Osteocyte (in vitro differentiated cells): ENCODE data around the gene CADM2. TPM values are rescaled to one million over a fixed set of nuclear protein-coding genes. Genes with fewer than 3 reads are reported as not detected.

Experiments used
- DNase-seq: peaks from one replicate; pipeline ENCODE4 v3.0.0; 2021; ENCODE audit warnings: mixed read lengths; ENCODE audit not compliant: unreplicated experiment; ENCODE audit errors: extremely low spot score
- H3K27ac Mint-ChIP-seq: one replicate; pipeline ENCODE4 v1.8.0; 2021; ENCODE audit warnings: mild to moderate bottlenecking, mixed read lengths; ENCODE audit not compliant: unreplicated experiment
- H3K27me3 Mint-ChIP-seq: one replicate; pipeline ENCODE4 v1.8.0; 2021; ENCODE audit warnings: mixed read lengths; ENCODE audit not compliant: unreplicated experiment
- H3K36me3 Mint-ChIP-seq: one replicate; pipeline ENCODE4 v1.8.0; 2021; ENCODE audit warnings: mixed read lengths; ENCODE audit not compliant: unreplicated experiment
- H3K4me1 Mint-ChIP-seq: one replicate; pipeline ENCODE4 v1.8.0; 2021; ENCODE audit warnings: mixed read lengths; ENCODE audit not compliant: unreplicated experiment
- H3K4me3 Mint-ChIP-seq: one replicate; pipeline ENCODE4 v1.8.0; 2021; ENCODE audit warnings: mild to moderate bottlenecking, moderate library complexity, mixed read lengths; ENCODE audit not compliant: unreplicated experiment
- H3K9me3 Mint-ChIP-seq: one replicate; pipeline ENCODE4 v1.8.0; 2021; ENCODE audit warnings: mixed read lengths; ENCODE audit not compliant: unreplicated experiment
- CTCF ChIP-seq: fragments of 200-600 bp; sonication (generic); IDR thresholded peaks from 2 replicates; pipeline ENCODE4 v1.5.0; 2021; ENCODE audit warnings: antibody characterized with exemption, mild to moderate bottlenecking, moderate library complexity
- total RNA-seq: library from RNA; stranded (reverse); gene quantifications from 2 replicates; pipeline ENCODE4 v1.2.1, GENCODE V29; 2021

CADM2 gene
- total RNA-seq, 1 donor from 2014 or later = 1.5 TPM

- peaks cover 43% of the 10 kb centered on the region for H3K27me3 Mint-ChIP-seq
- no peak for TF ChIP-seq CTCF
- no peaks in the 10 kb centered on the region for H3K36me3 Mint-ChIP-seq
- no peak overlapping the region for H3K4me3 Mint-ChIP-seq
- DNase-seq = no peak
- H3K4me1 Mint-ChIP-seq = peaks cover 11% of the 10 kb centered on the region
- no peak overlapping the region for H3K27ac Mint-ChIP-seq
- H3K9me3 Mint-ChIP-seq = no peaks in the 10 kb centered on the region
Observed at GRCh38 chr3:84962415-84962814, 3.6 kb downstream of the CADM2 start.

- no peak for TF ChIP-seq CTCF
- H3K4me1 Mint-ChIP-seq = peaks cover 11% of the 10 kb centered on the region
- no peak overlapping the region for H3K4me3 Mint-ChIP-seq
- no peak overlapping the region for H3K27ac Mint-ChIP-seq
- no peaks in the 10 kb centered on the region for H3K36me3 Mint-ChIP-seq
- no peak for DNase-seq
- H3K9me3 Mint-ChIP-seq = no peaks in the 10 kb centered on the region
- peaks cover 43% of the 10 kb centered on the region for H3K27me3 Mint-ChIP-seq
Observed at GRCh38 chr3:84963137-84963536, 4.3 kb downstream of the CADM2 start.

GRCh38 chr3:84965141-84965540 is 6.4 kb downstream of the CADM2 start:
- Mint-ChIP-seq H3K27ac (no peak overlapping the region), H3K9me3 (no peaks in the 10 kb centered on the region), H3K4me3 (no peak overlapping the region), H3K27me3 (peaks cover 32% of the 10 kb centered on the region), H3K36me3 (no peaks in the 10 kb centered on the region), H3K4me1 (peaks cover under 1% of the 10 kb centered on the region)
- DNase-seq = no peak
- TF ChIP-seq CTCF = no peak

GRCh38 chr3:84967767-84968581 is 9.2 kb downstream of the CADM2 start:
- Mint-ChIP-seq H3K9me3 (no peaks in the 10 kb centered on the region), H3K36me3 (no peaks in the 10 kb centered on the region), H3K27me3 (peaks cover 10% of the 10 kb centered on the region), H3K27ac (no peak overlapping the region), H3K4me3 (no peak overlapping the region), H3K4me1 (no peaks in the 10 kb centered on the region)
- TF ChIP-seq CTCF = no peak
- DNase-seq = no peak

GRCh38 chr3:84968701-84969235 is 10.0 kb downstream of the CADM2 start:
- H3K36me3 Mint-ChIP-seq = no peaks in the 10 kb centered on the region

More at GRCh38 chr3:84968701-84969235, 10.0 kb downstream of the CADM2 start:
- Mint-ChIP-seq H3K27ac (no peak overlapping the region), H3K4me1 (no peaks in the 10 kb centered on the region), H3K27me3 (peaks cover 9% of the 10 kb centered on the region), H3K4me3 (no peak overlapping the region), H3K9me3 (no peaks in the 10 kb centered on the region)
- TF ChIP-seq CTCF = no peak
- DNase-seq = no peak
